ENCODE results near the gene FAM171A2. TPM values are rescaled to one million over a fixed set of nuclear protein-coding genes. Genes with fewer than 3 reads are reported as not detected.

The FAM171A2 gene
- total RNA-seq, 1 experiment from 2014 or later: 27.5 TPM

- Histone ChIP-seq H2AFZ (ENCODE audit: low read length) (no peak overlapping the region), H2BK20ac (ENCODE audit: low read depth, low read length, poor library complexity, severe bottlenecking) (no peak overlapping the region), H3K9ac (ENCODE audit: extremely low read depth, insufficient read length, low read length) (no peak overlapping the region), H3K56ac (ENCODE audit: insufficient read length, low read depth, low read length) (no peak overlapping the region), H2BK5ac (ENCODE audit: insufficient read length, low read length) (no peak overlapping the region), H3K14ac (ENCODE audit: insufficient read depth, low read length) (no peak overlapping the region), H3K18ac (ENCODE audit: insufficient read length, low read depth, low read length) (no peak overlapping the region), H3K4ac (ENCODE audit: low read depth, low read length) (no peak overlapping the region), H2AK5ac (ENCODE audit: insufficient read length, low read length) (no peak overlapping the region), H3K79me1 (ENCODE audit: insufficient read depth, low read depth, low read length, poor library complexity, severe bottlenecking) (no peaks in the 10 kb centered on the region), H2BK12ac (ENCODE audit: insufficient read length, low read depth, low read length) (no peak overlapping the region), H2BK15ac (ENCODE audit: low read depth, low read length) (no peak overlapping the region), H4K91ac (ENCODE audit: insufficient read length, low read depth, low read length) (no peak overlapping the region), H3K23me2 (ENCODE audit: insufficient read length, low read depth, low read length, poor library complexity, severe bottlenecking) (peaks cover 14% of the 10 kb centered on the region), H3K9me3 (ENCODE audit: control insufficient read depth, low read depth, low read length) (no peaks in the 10 kb centered on the region), H3K4me1 (ENCODE audit: insufficient read depth, low read length) (peaks cover 7% of the 10 kb centered on the region; the same call in 1 of the 2 replicates), H3K23ac (ENCODE audit: insufficient read length, low read depth, low read length) (no peak overlapping the region), H2BK120ac (ENCODE audit: low read depth, low read length, poor library complexity, severe bottlenecking) (no peak overlapping the region), H3K27me3 (ENCODE audit: insufficient read depth, low read length) (peaks cover 8% of the 10 kb centered on the region; the same call in 1 of the 2 replicates), H4K20me1 (ENCODE audit: control insufficient read depth, insufficient read depth, insufficient read length) (peaks cover 2% of the 10 kb centered on the region), H3K79me2 (ENCODE audit: insufficient read depth, low read length) (no peaks in the 10 kb centered on the region), H4K8ac (replicated peaks; ENCODE audit: insufficient read length, low read depth, low read length) (no peak overlapping the region), H3K27ac (ENCODE audit: insufficient read length, low read depth, low read length) (no peak overlapping the region), H4K5ac (ENCODE audit: insufficient read length, low read depth, low read length) (no peak overlapping the region), H3K4me2 (ENCODE audit: insufficient read depth, insufficient read length, low read length) (no peak overlapping the region), H3T11ph (ENCODE audit: low read length) (no peak overlapping the region)
- no peak for DNase-seq
- no peak for TF ChIP-seq CTCF (conservative IDR thresholded peaks at IDR 0.05)
- Mint-ChIP-seq H3K4me1 (peaks cover 34 to 52% of the 10 kb centered on the region in 2 experiments), H3K27me3 (ENCODE audit: low read depth) (peaks cover 39% of the 10 kb centered on the region), H3K9me3 (no peaks in the 10 kb centered on the region), H3K36me3 (ENCODE audit: insufficient read depth in 1 of 3, low read depth in 3 of 3) (no peaks in the 10 kb centered on the region), H3K27ac (no peak overlapping the region), H3K4me3 (peak overlapping the region in 1 of 2 experiments; percentile 81; a peak in 3 of 5 replicates)
- no CpG with 5 or more reads among the region's 2 CpGs for WGBS (ENCODE audit: extremely low coverage, insufficient read length, low lambda C conversion rate)
Observed at GRCh38 chr17:44310188-44310587, 53.5 kb downstream of the FAM171A2 start.

All from H9 (cell line).